Ureter (tissue), 1 donor: Measurements from ENCODE around the gene ERLIN1. TPM values are rescaled to one million over a fixed set of nuclear protein-coding genes. Genes with fewer than 3 reads are reported as not detected.

Experiments used
- DNase-seq: peaks from one replicate; pipeline ENCODE4 v3.0.0-alpha.2; 2020; ENCODE audit warnings: low spot score
- total RNA-seq: library from RNA; stranded (reverse); gene quantifications from one replicate; pipeline ENCODE4 v1.2.4, GENCODE V29; 2023
- donor health status: DM: yes; HTN: yes; CAD: no.

ERLIN1 gene
- total RNA-seq, 1 donor from 2014 or later, result 42.8 TPM

DNA sequence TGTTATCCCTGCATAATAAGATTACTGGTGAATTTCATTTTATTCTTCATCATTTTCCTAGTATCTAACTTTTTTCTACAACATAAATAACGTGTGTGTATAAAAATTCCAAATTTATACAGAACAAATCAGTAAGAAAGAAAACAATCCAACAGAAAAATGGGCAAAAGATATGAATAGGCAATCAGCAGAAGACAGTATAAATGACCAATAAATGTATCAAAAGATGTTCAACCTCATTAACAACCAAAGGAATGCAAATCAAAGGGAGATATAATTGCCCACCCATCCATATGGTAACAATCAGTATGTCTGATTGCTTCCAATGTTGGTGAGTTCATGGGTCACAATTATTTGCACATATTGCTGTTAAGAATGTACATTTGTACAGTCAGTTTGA is 13.5 kb downstream of the ERLIN1 start:
- DNase-seq, result no peak

DNA sequence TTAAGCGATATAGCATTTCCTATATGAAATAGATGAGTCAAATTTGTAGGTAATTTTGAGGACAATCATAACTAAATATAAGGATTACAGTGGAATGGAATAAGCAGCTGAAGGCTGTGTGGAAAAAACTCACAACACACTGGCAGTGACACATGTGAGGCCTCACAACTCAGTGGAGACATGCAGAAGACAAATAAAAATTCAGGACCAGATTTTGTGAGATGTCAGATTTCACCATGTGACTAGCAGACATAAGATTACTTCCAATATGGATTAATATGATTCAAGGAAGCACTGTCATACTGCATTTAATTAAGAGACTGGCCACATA is 17.6 kb downstream of the ERLIN1 start:
- no peak for DNase-seq

DNA sequence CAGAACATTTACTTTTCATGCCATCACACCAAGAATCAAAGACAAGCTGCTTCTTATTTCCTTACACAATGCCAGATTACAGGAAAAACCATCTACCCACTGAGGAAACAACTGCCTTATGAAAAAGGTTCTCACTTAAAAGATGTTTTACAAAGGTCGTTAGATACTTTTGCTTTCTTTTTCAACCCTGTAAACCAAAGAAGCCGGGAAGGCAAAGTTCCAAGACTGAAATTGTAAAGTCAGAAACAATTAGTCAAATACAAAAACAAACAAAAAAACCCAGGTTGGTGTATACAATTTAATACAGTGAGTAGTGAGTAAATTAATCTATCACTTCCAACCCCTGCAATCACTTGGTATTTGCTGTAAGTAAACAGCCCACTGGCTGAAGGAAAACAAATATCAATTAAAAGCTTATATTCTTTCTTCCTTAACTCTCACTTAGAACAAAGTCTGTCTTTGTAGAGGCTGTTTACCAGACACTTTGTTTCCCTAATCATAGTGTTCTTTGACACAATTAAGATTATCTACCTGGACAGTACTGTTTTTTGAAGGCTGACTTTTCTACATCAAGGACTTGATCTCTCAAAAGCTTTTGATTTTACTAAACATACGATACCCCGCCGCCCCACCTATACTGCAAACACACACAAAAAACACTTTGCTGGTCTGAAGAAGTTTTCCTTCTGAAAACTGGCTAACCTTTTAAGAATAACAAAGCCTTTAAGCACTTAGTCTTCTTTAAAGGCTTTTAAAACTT is 18.1 kb downstream of the ERLIN1 start:
- no peak for DNase-seq

GRCh38 chr10:100163704-100164621 is 21.9 kb downstream of the ERLIN1 start:
- no peak for DNase-seq

DNA sequence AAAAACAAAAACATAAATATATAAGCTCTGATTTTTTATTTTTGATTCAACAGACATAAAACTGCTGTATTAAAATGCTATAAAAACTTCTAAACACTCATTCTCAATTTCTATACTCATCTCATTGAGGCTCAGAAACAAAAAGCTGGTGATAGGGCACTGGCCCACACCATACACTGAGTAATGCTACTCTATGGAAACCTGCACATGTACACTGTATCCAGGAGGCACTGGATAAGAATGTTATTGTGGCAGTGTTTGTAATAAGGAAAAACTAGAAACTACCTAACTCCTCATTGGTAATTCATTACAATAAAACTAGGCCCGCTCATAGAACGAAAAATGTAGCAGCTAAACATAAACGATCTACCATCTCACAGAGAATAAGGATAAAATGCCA is 23.1 kb downstream of the ERLIN1 start:
- DNase-seq, result no peak

DNA sequence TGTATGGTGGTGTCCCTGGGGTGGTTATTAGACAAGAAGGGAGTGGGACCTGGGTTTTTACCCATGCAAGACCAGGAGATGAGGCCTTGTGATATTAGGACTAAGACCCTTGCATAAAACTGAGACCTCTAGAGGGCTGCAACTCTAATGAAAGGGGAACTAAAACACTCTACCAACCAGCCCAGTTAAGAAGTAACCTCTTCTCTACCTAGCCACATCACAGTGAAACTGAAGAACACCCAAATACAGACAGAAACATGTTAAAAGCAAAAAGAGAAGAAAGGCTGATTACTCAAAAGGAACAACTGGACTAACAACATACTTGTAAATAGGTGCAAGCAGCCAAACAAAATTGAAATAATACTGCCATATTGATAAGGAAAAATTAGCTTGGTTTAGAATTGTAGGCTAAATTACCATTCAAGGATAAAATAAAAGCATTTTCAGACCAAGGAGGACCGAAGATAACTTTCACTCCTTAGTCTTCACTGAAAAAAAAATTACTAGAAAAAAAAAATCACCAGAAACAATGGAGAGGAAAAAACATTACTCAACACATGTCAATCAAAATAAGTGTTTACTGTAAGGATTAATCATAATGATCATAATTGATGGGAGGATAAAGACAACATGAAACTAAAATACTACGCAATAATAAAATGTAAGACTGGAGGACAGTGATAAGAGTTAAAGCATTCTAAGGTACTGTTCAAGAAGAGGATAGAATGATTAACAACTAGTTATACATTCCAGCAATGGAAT is 27.6 kb downstream of the ERLIN1 start:
- DNase-seq, result no peak

DNA sequence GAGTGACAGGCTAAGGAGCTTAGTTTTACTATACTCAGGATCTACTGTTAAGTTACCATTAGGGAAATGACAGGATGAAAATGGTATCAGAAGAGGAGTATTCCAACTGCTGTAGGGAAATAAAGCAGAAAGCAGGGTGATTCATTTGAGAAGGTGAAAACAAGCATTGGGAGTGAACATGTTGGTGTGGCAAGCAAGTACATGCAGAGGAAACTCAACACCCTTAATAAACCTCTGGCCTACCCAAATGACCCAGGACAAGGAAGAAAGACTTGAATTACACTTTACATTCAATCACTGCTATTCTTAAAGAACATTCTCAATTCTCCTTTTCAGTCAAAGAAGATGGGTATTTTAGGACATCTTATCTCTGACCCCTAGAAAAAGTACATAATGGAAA is 28.7 kb downstream of the ERLIN1 start:
- DNase-seq, result no peak

DNA sequence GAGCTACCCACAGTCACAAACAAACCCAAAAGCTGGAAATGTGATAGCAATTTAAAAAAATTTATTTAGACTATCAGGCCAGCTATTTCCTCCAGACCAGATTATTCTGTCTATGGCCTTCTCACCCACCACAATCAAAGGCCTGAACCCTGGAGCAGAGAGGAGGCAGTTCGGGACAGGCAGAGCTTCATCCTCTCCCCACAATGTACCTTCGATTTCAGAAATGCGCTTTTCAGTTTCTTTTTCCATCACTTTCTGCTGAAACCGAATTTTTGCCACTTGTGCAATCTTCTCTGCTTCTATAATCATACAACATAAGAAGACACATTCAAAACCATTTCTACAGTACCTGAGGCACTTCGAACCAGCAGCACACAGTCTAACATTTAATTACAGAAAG is 29.9 kb downstream of the ERLIN1 start:
- no peak for DNase-seq

GRCh38 chr10:100154666-100155065 is 31.2 kb downstream of the ERLIN1 start:
- no peak for DNase-seq

GRCh38 chr10:100153239-100153825 is 32.5 kb downstream of the ERLIN1 start:
- DNase-seq, result no peak

DNA sequence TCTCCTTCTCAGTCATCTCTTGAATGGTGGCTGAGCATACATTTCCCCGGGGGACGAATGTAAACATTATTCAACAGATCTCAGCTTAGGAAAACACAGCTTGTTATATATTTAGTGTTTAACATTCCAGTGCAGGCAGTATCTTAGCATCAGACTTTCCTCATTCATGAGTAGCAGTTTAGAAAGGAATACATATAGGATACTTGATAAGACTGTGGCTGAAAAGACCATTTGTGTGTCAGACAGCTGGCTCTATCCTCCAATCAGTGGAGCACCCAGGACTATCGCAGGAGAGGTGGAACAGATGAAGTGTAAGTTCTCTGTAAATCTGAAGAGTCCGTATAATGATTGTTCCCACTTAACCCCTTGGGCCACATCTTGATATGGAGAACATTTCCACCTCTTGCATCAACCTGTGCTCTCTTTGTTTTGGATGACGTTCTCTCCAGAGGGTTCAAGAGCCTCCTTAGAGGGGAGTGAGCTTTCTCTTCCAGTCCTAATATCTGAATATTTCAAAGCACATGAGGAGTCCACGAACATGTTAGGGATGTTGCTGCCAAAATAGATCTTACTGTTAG is 34.0 kb downstream of the ERLIN1 start:
- no peak for DNase-seq

- DNase-seq, result no peak
These were observed 37.2 kb downstream of the ERLIN1 start for GRCh38 chr10:100148353-100149211.

- DNase-seq, result no peak
These were observed 38.8 kb downstream of the ERLIN1 start for GRCh38 chr10:100146875-100147650.

- no peak for DNase-seq
These were observed 39.4 kb downstream of the ERLIN1 start for GRCh38 chr10:100146398-100146797.

- DNase-seq, result no peak
These were observed 42.1 kb downstream of the ERLIN1 start for GRCh38 chr10:100143756-100144155.

DNA sequence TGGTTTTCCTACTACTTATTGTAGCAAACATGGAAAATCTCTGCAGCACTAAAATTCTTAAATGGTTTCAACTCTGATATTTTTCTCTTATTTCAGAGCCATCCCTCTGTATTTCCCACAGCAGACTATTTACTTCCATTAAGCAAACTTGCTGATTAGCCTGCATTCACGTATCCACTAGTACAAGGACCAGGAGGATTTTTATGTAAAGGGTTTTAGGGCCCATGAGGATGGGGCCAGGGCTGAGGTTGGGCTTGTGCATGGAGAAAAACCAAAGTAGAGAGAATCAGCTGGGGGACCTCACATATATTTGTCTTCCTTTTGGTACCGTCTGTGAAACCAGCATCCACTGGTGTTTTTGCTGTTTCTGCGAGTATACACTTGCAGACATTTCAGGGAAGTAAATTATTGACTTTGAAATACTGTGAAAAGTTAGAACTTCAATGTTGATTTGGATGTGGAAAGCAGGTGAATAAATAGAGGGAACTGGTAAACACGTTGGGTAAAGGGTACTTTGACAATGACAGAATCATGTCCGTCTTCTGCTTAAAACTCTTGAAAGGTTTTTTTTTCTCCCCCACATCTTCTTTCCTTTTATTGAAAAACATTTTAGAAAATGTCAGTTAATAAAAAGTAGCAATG is 44.3 kb downstream of the ERLIN1 start:
- no peak for DNase-seq

DNA sequence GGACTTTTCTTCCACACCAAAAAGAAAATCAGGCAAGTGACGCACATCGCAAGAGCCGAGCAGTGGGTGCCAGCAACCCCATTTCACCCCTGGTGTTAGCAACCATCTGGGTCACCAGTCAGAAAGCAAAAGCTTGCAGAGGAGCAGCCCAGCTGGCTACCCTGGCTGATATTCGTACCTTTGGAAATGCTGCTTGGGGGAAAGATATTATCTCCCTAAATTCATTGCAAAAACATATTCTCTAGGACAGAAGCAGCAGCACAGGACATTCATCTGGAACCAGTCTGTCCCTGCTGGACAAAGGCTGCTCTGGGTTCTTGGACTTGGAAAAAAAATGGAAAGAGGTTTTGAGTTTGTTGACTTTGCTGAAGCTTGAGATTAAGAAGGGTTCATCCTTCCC is 45.8 kb downstream of the ERLIN1 start:
- no peak for DNase-seq

GRCh38 chr10:100138921-100139496 is 46.8 kb downstream of the ERLIN1 start:
- DNase-seq, result no peak

- DNase-seq, result no peak
These were observed 50.3 kb downstream of the ERLIN1 start for GRCh38 chr10:100135486-100135885.
